Loucy (cell line): ENCODE data around the gene RNF141.

Experiments used
- H2AFZ ChIP-seq: fragments of 200-600 bp; sonication (generic); 2 replicates; pipeline ENCODE4 v1.6.0; 2016; ENCODE audit warnings: antibody characterized with exemption, mild to moderate bottlenecking, low read length, moderate library complexity
- H3F3A ChIP-seq: fragments of 200-600 bp; 2 replicates; pipeline ENCODE4 v1.6.0; 2016; ENCODE audit warnings: antibody characterized with exemption, low read depth, mild to moderate bottlenecking
- H3K27me3 ChIP-seq: fragments of 200-600 bp; sonication (generic); 2 replicates; pipeline ENCODE4 v1.6.1; 2014; ENCODE audit warnings: low read length, mild to moderate bottlenecking; ENCODE audit not compliant: insufficient read depth, poor library complexity, severe bottlenecking
- H3K36me3 ChIP-seq: fragments of 200-600 bp; sonication (generic); 2 replicates; pipeline ENCODE4 v1.6.1; 2016; ENCODE audit warnings: low read length; ENCODE audit not compliant: insufficient read depth
- H3K4me1 ChIP-seq: fragments of 200-600 bp; sonication (generic); 2 replicates; pipeline ENCODE4 v1.5.1; 2014; ENCODE audit warnings: low read length, mild to moderate bottlenecking; ENCODE audit not compliant: insufficient read depth, poor library complexity, severe bottlenecking
- H3K4me2 ChIP-seq: fragments of 200-600 bp; sonication (generic); 2 replicates; pipeline ENCODE4 v1.6.0; 2014; ENCODE audit warnings: antibody characterized with exemption, low read length, low read depth, mild to moderate bottlenecking; ENCODE audit not compliant: poor library complexity, severe bottlenecking
- H3K4me3 ChIP-seq: fragments of 200-600 bp; sonication (generic); 2 replicates; pipeline ENCODE4 v1.5.1; 2014; ENCODE audit warnings: low read length, mild to moderate bottlenecking, mixed read lengths; ENCODE audit not compliant: poor library complexity, severe bottlenecking
- H3K79me2 ChIP-seq: fragments of 200-600 bp; sonication (generic); 2 replicates; pipeline ENCODE4 v1.6.1; 2014; ENCODE audit warnings: low read length; ENCODE audit not compliant: insufficient read depth
- H3K9ac ChIP-seq: fragments of 200-600 bp; sonication (generic); 2 replicates; pipeline ENCODE4 v1.6.0; 2014; ENCODE audit warnings: mild to moderate bottlenecking, low read depth, low read length, moderate library complexity; ENCODE audit not compliant: poor library complexity, severe bottlenecking
- H3K9me2 ChIP-seq: fragments of 200-600 bp; sonication (generic); replicated peaks from 2 replicates; pipeline ENCODE4 v1.6.1; 2016; ENCODE audit warnings: low read depth, low read length, mixed read lengths
- H3K9me3 ChIP-seq: fragments of 200-600 bp; sonication (generic); 2 replicates; pipeline ENCODE4 v1.6.1; 2014; ENCODE audit warnings: mild to moderate bottlenecking, antibody characterized with exemption, low read length, low read depth; ENCODE audit not compliant: insufficient read depth
- H4K20me1 ChIP-seq: fragments of 200-600 bp; sonication (generic); 2 replicates; pipeline ENCODE4 v1.6.0; 2014; ENCODE audit warnings: antibody characterized with exemption, low read length, mild to moderate bottlenecking; ENCODE audit not compliant: insufficient read depth, poor library complexity, severe bottlenecking
- EZH2phosphoT487 ChIP-seq: fragments of 200-600 bp; IDR thresholded peaks from 2 replicates; pipeline ENCODE4 v1.6.1; 2018; ENCODE audit warnings: antibody characterized with exemption, mild to moderate bottlenecking, moderate library complexity, borderline replicate concordance
- TF ChIP-seq, protein P1 (sequence below): fragments of 200-600 bp; sonication (generic); conservative IDR thresholded peaks from 2 replicates; pipeline ENCODE4 v1.5.1; 2014; ENCODE audit warnings: mild to moderate bottlenecking, antibody characterized with exemption, low read length

The RNF141 gene

GRCh38 chr11:10483174-10483573 lies 57.8 kb downstream of the RNF141 start:
- Histone ChIP-seq H3K4me3 (no peak overlapping the region), H2AFZ (no peak overlapping the region), H3K79me2 (peaks cover 89% of the 10 kb centered on the region), H3F3A (no peaks in the 10 kb centered on the region), H3K4me1 (peaks cover 10% of the 10 kb centered on the region), H4K20me1 (peaks cover 56% of the 10 kb centered on the region), H3K9me2 (no peaks in the 10 kb centered on the region), H3K9me3 (no peaks in the 10 kb centered on the region), H3K27me3 (no peaks in the 10 kb centered on the region), H3K4me2 (no peak overlapping the region), H3K9ac (no peak overlapping the region), H3K36me3 (peaks cover 100% of the 10 kb centered on the region; the same call in 1 of the 2 replicates)
- TF ChIP-seq, protein P1, sequence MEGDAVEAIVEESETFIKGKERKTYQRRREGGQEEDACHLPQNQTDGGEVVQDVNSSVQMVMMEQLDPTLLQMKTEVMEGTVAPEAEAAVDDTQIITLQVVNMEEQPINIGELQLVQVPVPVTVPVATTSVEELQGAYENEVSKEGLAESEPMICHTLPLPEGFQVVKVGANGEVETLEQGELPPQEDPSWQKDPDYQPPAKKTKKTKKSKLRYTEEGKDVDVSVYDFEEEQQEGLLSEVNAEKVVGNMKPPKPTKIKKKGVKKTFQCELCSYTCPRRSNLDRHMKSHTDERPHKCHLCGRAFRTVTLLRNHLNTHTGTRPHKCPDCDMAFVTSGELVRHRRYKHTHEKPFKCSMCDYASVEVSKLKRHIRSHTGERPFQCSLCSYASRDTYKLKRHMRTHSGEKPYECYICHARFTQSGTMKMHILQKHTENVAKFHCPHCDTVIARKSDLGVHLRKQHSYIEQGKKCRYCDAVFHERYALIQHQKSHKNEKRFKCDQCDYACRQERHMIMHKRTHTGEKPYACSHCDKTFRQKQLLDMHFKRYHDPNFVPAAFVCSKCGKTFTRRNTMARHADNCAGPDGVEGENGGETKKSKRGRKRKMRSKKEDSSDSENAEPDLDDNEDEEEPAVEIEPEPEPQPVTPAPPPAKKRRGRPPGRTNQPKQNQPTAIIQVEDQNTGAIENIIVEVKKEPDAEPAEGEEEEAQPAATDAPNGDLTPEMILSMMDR: no peak
- TF ChIP-seq EZH2phosphoT487: no peak

DNA sequence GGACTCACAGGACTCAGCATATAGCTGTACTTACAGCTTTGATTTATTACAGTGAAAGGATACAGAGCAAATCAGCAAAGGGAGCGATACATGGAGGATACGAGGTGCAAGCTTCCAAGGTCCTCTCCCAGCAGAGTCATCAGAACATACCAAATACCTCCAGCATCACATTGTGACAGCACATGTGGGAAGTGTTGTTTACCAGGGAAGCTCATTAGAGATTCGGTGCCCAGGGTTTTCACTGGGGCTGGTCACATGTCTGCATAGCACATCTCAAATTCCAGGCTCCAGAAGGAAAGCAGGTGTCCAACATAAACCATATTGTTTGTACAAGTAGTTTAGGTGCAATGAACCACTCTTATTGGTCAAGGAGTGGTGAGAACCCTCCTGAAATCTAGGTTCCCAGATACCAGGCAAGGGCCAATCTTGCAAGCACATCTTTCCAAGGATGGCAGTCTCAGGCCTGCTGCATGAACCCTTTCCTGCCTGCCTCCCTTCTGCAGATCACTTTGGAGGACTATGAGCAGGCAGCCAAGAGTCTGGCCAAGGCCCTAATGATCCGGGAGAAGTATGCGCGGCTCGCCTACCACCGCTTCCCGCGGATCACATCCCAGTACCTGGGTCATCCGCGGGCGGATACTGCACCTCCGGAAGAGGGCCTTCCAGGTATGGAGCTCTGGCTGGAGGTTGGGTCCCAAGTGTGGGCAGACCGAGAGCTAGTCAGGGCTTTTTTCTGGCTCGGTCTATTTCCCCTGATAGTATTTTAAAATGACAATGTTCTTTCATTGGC lies 59.2 kb downstream of the RNF141 start:
- peaks cover 65% of the 10 kb centered on the region for H4K20me1 ChIP-seq
- no peak overlapping the region for H3K4me2 ChIP-seq
- no peaks in the 10 kb centered on the region for H3K9me3 ChIP-seq
- no peak overlapping the region for H3K9ac ChIP-seq
- H3K9me2 ChIP-seq: no peaks in the 10 kb centered on the region
- H2AFZ ChIP-seq: no peak overlapping the region
- no peaks in the 10 kb centered on the region for H3F3A ChIP-seq
- no peaks in the 10 kb centered on the region for H3K27me3 ChIP-seq
- peaks cover 91% of the 10 kb centered on the region for H3K79me2 ChIP-seq
- no peak for TF ChIP-seq EZH2phosphoT487
- TF ChIP-seq, protein P1: no peak
- peaks cover 23% of the 10 kb centered on the region for H3K4me1 ChIP-seq
- H3K36me3 ChIP-seq: peaks cover 93% of the 10 kb centered on the region; the same call in 1 of the 2 replicates
- no peak overlapping the region for H3K4me3 ChIP-seq

DNA sequence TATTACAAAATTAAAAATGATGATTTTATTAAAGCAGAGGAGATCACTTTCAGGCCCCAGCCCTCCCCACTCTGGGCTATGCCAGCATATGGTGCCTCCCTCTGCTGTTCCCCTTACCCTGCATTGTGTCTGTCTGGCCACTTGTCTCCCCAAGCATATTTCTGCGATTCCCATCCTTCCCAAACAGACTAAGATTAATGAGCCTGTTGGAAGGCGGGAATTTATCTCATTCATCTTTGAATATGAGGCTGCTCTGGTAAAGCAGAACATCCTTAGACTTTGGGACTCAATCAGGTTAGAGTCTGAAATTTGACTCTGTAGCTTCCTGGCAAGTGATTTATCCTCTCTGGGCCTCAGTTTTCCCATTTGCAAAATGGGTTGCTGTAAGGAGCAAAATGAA lies 60.2 kb downstream of the RNF141 start:
- H3K36me3 ChIP-seq: peaks cover 93% of the 10 kb centered on the region; the same call in 1 of the 2 replicates
- H3F3A ChIP-seq: no peaks in the 10 kb centered on the region
- H3K9ac ChIP-seq: no peak overlapping the region
- peaks cover 92% of the 10 kb centered on the region for H3K79me2 ChIP-seq
- no peak for TF ChIP-seq EZH2phosphoT487
- TF ChIP-seq, protein P1: no peak
- no peak overlapping the region for H3K4me3 ChIP-seq
- H3K4me2 ChIP-seq: no peak overlapping the region
- H3K9me2 ChIP-seq: no peaks in the 10 kb centered on the region
- no peaks in the 10 kb centered on the region for H3K9me3 ChIP-seq
- H4K20me1 ChIP-seq: peaks cover 75% of the 10 kb centered on the region
- H2AFZ ChIP-seq: no peak overlapping the region
- H3K4me1 ChIP-seq: peaks cover 25% of the 10 kb centered on the region
- H3K27me3 ChIP-seq: no peaks in the 10 kb centered on the region
